GM19025 (cell line): Measurements from ENCODE around the gene MYO18B.

Experiments used
- ATAC-seq: cut with Tn5 transposase; IDR thresholded peaks from one replicate; pipeline ENCODE4 v1.9.1; 2021; ENCODE audit warnings: mild to moderate bottlenecking, low read depth, moderate library complexity; ENCODE audit not compliant: unreplicated experiment

The MYO18B gene

DNA sequence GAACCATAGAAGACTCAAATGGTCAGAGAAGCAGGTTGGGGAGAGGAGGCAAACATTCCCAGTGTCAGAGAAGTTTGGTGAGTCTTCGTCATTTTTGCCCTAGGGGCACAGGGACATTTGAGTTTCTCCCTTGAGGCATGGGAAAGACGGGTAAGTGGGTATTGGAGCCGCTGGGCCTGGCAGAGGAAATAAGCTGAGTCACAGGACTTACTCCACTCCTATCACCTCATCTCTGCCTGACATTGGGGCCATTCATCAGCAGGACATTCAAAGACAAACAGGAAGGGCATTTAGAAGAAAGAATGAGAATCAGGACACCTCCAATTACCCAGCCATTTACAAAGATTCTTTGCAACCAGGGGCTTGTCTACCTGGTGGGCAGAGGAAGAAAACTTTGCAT is 326.6 kb downstream of the MYO18B start:
- no peak for ATAC-seq

DNA sequence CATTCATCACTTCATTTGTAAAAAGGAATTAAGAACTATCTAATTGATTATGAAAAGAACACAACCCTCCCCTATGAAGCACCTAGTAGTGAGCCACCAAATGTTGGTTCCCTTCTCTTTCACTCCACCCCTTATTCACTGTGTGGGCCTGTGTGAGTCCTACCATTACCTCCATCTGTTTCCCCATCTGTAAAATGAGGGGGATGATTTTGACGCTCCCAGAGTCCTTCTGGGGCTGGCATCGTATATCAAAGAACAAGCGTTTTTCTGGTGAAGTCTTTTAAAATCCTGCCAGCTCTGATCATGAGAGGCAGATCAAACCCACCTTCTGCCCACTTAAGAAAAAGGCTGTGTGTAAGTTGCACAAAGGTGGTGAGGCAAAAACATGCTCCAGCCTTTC is 330.6 kb downstream of the MYO18B start:
- no peak for ATAC-seq

DNA sequence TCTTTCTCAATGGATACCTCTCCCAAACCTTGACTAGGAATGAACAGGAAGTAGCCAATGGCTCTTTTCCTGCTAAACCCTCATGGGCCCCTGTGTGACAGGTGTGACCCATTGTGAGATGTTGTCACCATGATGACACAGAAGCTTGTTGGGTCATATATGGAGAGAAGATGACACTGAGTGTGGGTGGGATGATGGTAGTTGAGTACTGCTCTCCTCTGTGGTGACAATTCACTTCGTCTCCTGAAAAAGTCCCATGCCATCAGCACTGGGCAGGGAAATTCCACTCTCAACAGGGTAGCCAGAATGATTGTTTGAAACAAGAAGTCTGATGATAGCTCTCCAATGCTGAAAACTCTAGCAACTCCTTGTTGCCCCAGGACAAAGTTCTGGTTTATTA is 333.3 kb downstream of the MYO18B start:
- no peak for ATAC-seq

DNA sequence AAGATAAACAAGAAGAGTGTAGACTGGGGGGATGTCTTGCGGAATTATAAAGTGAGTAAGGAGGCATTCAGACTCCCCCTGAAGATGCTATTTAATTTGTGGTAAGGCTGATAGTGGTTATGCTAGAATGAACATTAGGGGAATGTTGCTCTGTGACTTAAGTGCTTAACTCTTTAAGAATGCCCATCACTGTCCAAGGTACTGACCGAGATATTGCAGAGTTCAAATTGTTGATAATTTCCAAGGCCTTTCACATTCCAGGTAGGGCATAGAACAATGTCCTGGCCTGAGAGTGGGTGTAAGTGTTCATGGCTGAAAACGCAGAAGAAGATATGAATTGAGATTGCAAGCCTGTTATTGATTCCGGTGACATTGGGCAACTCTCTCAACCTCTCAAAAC is 337.0 kb downstream of the MYO18B start:
- ATAC-seq, result no peak
